Fibroblast of villous mesenchyme (primary cell): ENCODE measurements around the gene ZC3H11A. TPM values are rescaled to one million over a fixed set of nuclear protein-coding genes. Genes with fewer than 3 reads are reported as not detected.

Source experiments
- DNase-seq: peaks from one replicate; pipeline ENCODE4 v3.0.0-alpha.2; 2010; ENCODE audit warnings: low read depth
- H3K4me3 ChIP-seq: 2 replicates; pipeline ENCODE4 v1.5.1; 2011; ENCODE audit warnings: low read depth, mild to moderate bottlenecking, low read length
- CTCF ChIP-seq: IDR thresholded peaks from 2 replicates; pipeline ENCODE4 v1.5.1; 2012; ENCODE audit warnings: low read depth, mild to moderate bottlenecking, low read length; ENCODE audit not compliant: insufficient read depth
- total RNA-seq: library from RNA; depleted of rRNA; stranded (reverse); fragments of >200 nt; gene quantifications from 2 replicates; pipeline ENCODE4 v1.2.3, GENCODE V29; 2012

The ZC3H11A gene
- total RNA-seq, 1 donor = 128 TPM

- no peak for TF ChIP-seq CTCF
- DNase-seq = no peak
- H3K4me3 ChIP-seq = no peak overlapping the region
These were observed 22.6 kb upstream of the ZC3H11A start for GRCh38 chr1:203772836-203773235.

GRCh38 chr1:203776636-203777035 lies 18.8 kb upstream of the ZC3H11A start:
- no peak for TF ChIP-seq CTCF
- DNase-seq = no peak
- H3K4me3 ChIP-seq = no peak overlapping the region

- no peak for TF ChIP-seq CTCF
- H3K4me3 ChIP-seq = no peak overlapping the region
- no peak for DNase-seq
These were observed 17.8 kb upstream of the ZC3H11A start for GRCh38 chr1:203777596-203777995.

- no peak overlapping the region for H3K4me3 ChIP-seq
- no peak for TF ChIP-seq CTCF
- DNase-seq = no peak
These were observed 17.3 kb upstream of the ZC3H11A start for GRCh38 chr1:203778146-203778545.

GRCh38 chr1:203778789-203779188 lies 16.6 kb upstream of the ZC3H11A start:
- TF ChIP-seq CTCF = no peak
- H3K4me3 ChIP-seq = no peak overlapping the region
- DNase-seq = no peak

- H3K4me3 ChIP-seq = no peak overlapping the region
- no peak for TF ChIP-seq CTCF
- DNase-seq = no peak
These were observed 13.5 kb upstream of the ZC3H11A start for GRCh38 chr1:203781962-203782361.

GRCh38 chr1:203789966-203790365 lies 5.5 kb upstream of the ZC3H11A start:
- TF ChIP-seq CTCF = no peak

More at GRCh38 chr1:203789966-203790365, 5.5 kb upstream of the ZC3H11A start:
- no peak for DNase-seq
- H3K4me3 ChIP-seq = no peak overlapping the region
